ENCODE results near the gene MB21D2. TPM values are rescaled to one million over a fixed set of nuclear protein-coding genes. Genes with fewer than 3 reads are reported as not detected.

The MB21D2 gene
- polyA plus RNA-seq, 3 donors from 2014 or later, result 0.07 to 0.53 TPM; not detected in 1

GRCh38 chr3:192826214-192827006 lies 91.2 kb downstream of the MB21D2 start:
- Mint-ChIP-seq H3K27ac (no peak overlapping the region), H3K36me3 (no peaks in the 10 kb centered on the region), H3K27me3 (ENCODE audit: low read depth in 3 of 3) (peaks cover 0 to 4% (median 4%) of the 10 kb centered on the region in 3 donors), H3K4me1 (no peaks in the 10 kb centered on the region), H3K4me3 (no peak overlapping the region), H3K9me3 (peaks cover 0 to 5% (median 0%) of the 10 kb centered on the region in 6 donors)
- no peak for DNase-seq

GRCh38 chr3:192825657-192826200 lies 91.9 kb downstream of the MB21D2 start:
- Mint-ChIP-seq H3K4me3 (no peak overlapping the region), H3K4me1 (no peaks in the 10 kb centered on the region), H3K36me3 (no peaks in the 10 kb centered on the region), H3K27me3 (ENCODE audit: low read depth in 3 of 3) (peaks cover 0 to 4% (median 4%) of the 10 kb centered on the region in 3 donors), H3K9me3 (peaks cover 0 to 5% (median 0%) of the 10 kb centered on the region in 6 donors), H3K27ac (no peak overlapping the region)
- DNase-seq, result no peak

GRCh38 chr3:192825216-192825615 lies 92.4 kb downstream of the MB21D2 start:
- peaks cover under 1 to 4% (median 2%) of the 10 kb centered on the region in 3 donors for H3K27me3 Mint-ChIP-seq (ENCODE audit: low read depth in 3 of 3)
- DNase-seq, result no peak
- H3K27ac Mint-ChIP-seq, result no peak overlapping the region
- peaks cover 0 to 5% (median 0%) of the 10 kb centered on the region in 6 donors for H3K9me3 Mint-ChIP-seq
- H3K4me1 Mint-ChIP-seq, result no peaks in the 10 kb centered on the region
- H3K36me3 Mint-ChIP-seq, result no peaks in the 10 kb centered on the region
- no peak overlapping the region for H3K4me3 Mint-ChIP-seq

GRCh38 chr3:192824313-192824712 lies 93.3 kb downstream of the MB21D2 start:
- H3K4me1 Mint-ChIP-seq, result no peaks in the 10 kb centered on the region
- DNase-seq, result no peak
- no peaks in the 10 kb centered on the region for H3K36me3 Mint-ChIP-seq
- H3K27me3 Mint-ChIP-seq (ENCODE audit: low read depth in 3 of 3), result peaks cover 0 to 4% (median 4%) of the 10 kb centered on the region in 3 donors
- peaks cover 0 to 5% (median 0%) of the 10 kb centered on the region in 6 donors for H3K9me3 Mint-ChIP-seq
- H3K4me3 Mint-ChIP-seq, result no peak overlapping the region
- no peak overlapping the region for H3K27ac Mint-ChIP-seq

GRCh38 chr3:192821161-192821560 lies 96.5 kb downstream of the MB21D2 start:
- Mint-ChIP-seq H3K4me1 (no peaks in the 10 kb centered on the region), H3K4me3 (no peak overlapping the region), H3K27me3 (ENCODE audit: low read depth in 3 of 3) (peaks cover 0 to 4% (median 4%) of the 10 kb centered on the region in 3 donors), H3K9me3 (peaks cover 0 to 2% (median 0%) of the 10 kb centered on the region in 6 donors), H3K27ac (no peak overlapping the region), H3K36me3 (no peaks in the 10 kb centered on the region)
- no peak for DNase-seq

- Mint-ChIP-seq H3K4me3 (no peak overlapping the region), H3K27me3 (ENCODE audit: low read depth in 3 of 3) (peaks cover 0 to 4% (median 4%) of the 10 kb centered on the region in 3 donors), H3K9me3 (no peaks in the 10 kb centered on the region), H3K36me3 (no peaks in the 10 kb centered on the region), H3K4me1 (no peaks in the 10 kb centered on the region), H3K27ac (no peak overlapping the region)
- DNase-seq, result no peak
Measured at GRCh38 chr3:192820161-192820560, 97.5 kb downstream of the MB21D2 start.

- no peaks in the 10 kb centered on the region for H3K4me1 Mint-ChIP-seq
- H3K27me3 Mint-ChIP-seq (ENCODE audit: low read depth in 3 of 3), result peaks cover 0 to 4% (median 2%) of the 10 kb centered on the region in 3 donors
- H3K4me3 Mint-ChIP-seq, result no peak overlapping the region
- H3K9me3 Mint-ChIP-seq, result no peaks in the 10 kb centered on the region
- H3K36me3 Mint-ChIP-seq, result no peaks in the 10 kb centered on the region
- no peak overlapping the region for H3K27ac Mint-ChIP-seq
- DNase-seq, result no peak
Measured at GRCh38 chr3:192819001-192819569, 98.6 kb downstream of the MB21D2 start.

- H3K27me3 Mint-ChIP-seq (ENCODE audit: low read depth in 3 of 3), result peaks cover 0 to 4% (median 2%) of the 10 kb centered on the region in 3 donors
- no peak overlapping the region for H3K27ac Mint-ChIP-seq
- H3K4me3 Mint-ChIP-seq, result no peak overlapping the region
- no peaks in the 10 kb centered on the region for H3K36me3 Mint-ChIP-seq
- H3K4me1 Mint-ChIP-seq, result no peaks in the 10 kb centered on the region
- no peak for DNase-seq
- no peaks in the 10 kb centered on the region for H3K9me3 Mint-ChIP-seq
Measured at GRCh38 chr3:192818126-192818525, 99.5 kb downstream of the MB21D2 start.

GRCh38 chr3:192817506-192817905 lies 100.2 kb downstream of the MB21D2 start:
- DNase-seq, result no peak
- Mint-ChIP-seq H3K4me3 (no peak overlapping the region), H3K4me1 (no peaks in the 10 kb centered on the region), H3K27ac (no peak overlapping the region), H3K9me3 (no peaks in the 10 kb centered on the region), H3K27me3 (ENCODE audit: low read depth in 3 of 3) (peaks cover 0 to 4% (median 2%) of the 10 kb centered on the region in 3 donors), H3K36me3 (no peaks in the 10 kb centered on the region)

- H3K36me3 Mint-ChIP-seq, result no peaks in the 10 kb centered on the region
- peaks cover 0 to 4% (median 2%) of the 10 kb centered on the region in 3 donors for H3K27me3 Mint-ChIP-seq (ENCODE audit: low read depth in 3 of 3)
- no peak overlapping the region for H3K27ac Mint-ChIP-seq
- no peak for DNase-seq
- no peaks in the 10 kb centered on the region for H3K4me1 Mint-ChIP-seq
- H3K9me3 Mint-ChIP-seq, result no peaks in the 10 kb centered on the region
- H3K4me3 Mint-ChIP-seq, result no peak overlapping the region
Measured at GRCh38 chr3:192817053-192817452, 100.6 kb downstream of the MB21D2 start.

GRCh38 chr3:192816351-192816750 lies 101.3 kb downstream of the MB21D2 start:
- Mint-ChIP-seq H3K4me3 (no peak overlapping the region), H3K27ac (no peak overlapping the region), H3K9me3 (no peaks in the 10 kb centered on the region), H3K36me3 (no peaks in the 10 kb centered on the region), H3K27me3 (ENCODE audit: low read depth in 3 of 3) (peaks cover 2 to 4% (median 3%) of the 10 kb centered on the region in 3 donors), H3K4me1 (no peaks in the 10 kb centered on the region)
- no peak for DNase-seq

GRCh38 chr3:192812743-192813383 lies 104.8 kb downstream of the MB21D2 start:
- Mint-ChIP-seq H3K27me3 (ENCODE audit: low read depth in 3 of 3) (peaks cover 0 to 2% (median 2%) of the 10 kb centered on the region in 3 donors), H3K36me3 (no peaks in the 10 kb centered on the region), H3K27ac (no peak overlapping the region), H3K4me1 (no peaks in the 10 kb centered on the region), H3K4me3 (no peak overlapping the region), H3K9me3 (peaks cover 0 to 3% (median 0%) of the 10 kb centered on the region in 6 donors)
- DNase-seq, result no peak

- DNase-seq, result no peak
- H3K36me3 Mint-ChIP-seq, result no peaks in the 10 kb centered on the region
- H3K9me3 Mint-ChIP-seq, result peaks cover 0 to 7% (median 0%) of the 10 kb centered on the region in 6 donors
- H3K4me1 Mint-ChIP-seq, result no peaks in the 10 kb centered on the region
- H3K27me3 Mint-ChIP-seq (ENCODE audit: low read depth in 3 of 3), result peaks cover 0 to 4% (median 0%) of the 10 kb centered on the region in 3 donors
- H3K27ac Mint-ChIP-seq, result no peak overlapping the region
- H3K4me3 Mint-ChIP-seq, result no peak overlapping the region
Measured at GRCh38 chr3:192805711-192806110, 111.9 kb downstream of the MB21D2 start.

- peaks cover 0 to 7% (median 0%) of the 10 kb centered on the region in 6 donors for H3K9me3 Mint-ChIP-seq
- no peaks in the 10 kb centered on the region for H3K4me1 Mint-ChIP-seq
- no peak overlapping the region for H3K4me3 Mint-ChIP-seq
- peaks cover 0 to 4% (median 0%) of the 10 kb centered on the region in 3 donors for H3K27me3 Mint-ChIP-seq (ENCODE audit: low read depth in 3 of 3)
- no peaks in the 10 kb centered on the region for H3K36me3 Mint-ChIP-seq
- H3K27ac Mint-ChIP-seq, result no peak overlapping the region
- DNase-seq, result no peak
Measured at GRCh38 chr3:192804502-192804901, 113.2 kb downstream of the MB21D2 start.

Data from immature natural killer cell (primary cell).